Activated CD4-positive, alpha-beta T cell treated with anti-CD3 and anti-CD28 coated beads, Interleukin-2, amount 10 ng/mL, durations not matched to agents 7 days and 5 days (primary cell): ENCODE data around the gene CGNL1. TPM values are rescaled to one million over a fixed set of nuclear protein-coding genes. Genes with fewer than 3 reads are reported as not detected.

Experiments used
- CTCF ChIA-PET: fragments of 350-600 bp; sonication (Branson Sonifier 250); formaldehyde crosslinking; loops from one replicate; lab custom pipeline; 2021; ENCODE audit warnings: antibody characterized with exemption; lab: Charles Lee
- POLR2A ChIA-PET: fragments of 350-600 bp; sonication (Branson Sonifier 250); formaldehyde crosslinking; loops from one replicate; lab custom pipeline; 2021; ENCODE audit warnings: antibody characterized with exemption; lab: Charles Lee
- DNase-seq: peaks from one replicate; pipeline ENCODE4 v3.0.0-alpha.2; 2020
- H3K27ac Mint-ChIP-seq: one replicate; pipeline ENCODE4 v1.8.0; 2021; ENCODE audit warnings: mild to moderate bottlenecking, moderate library complexity, mixed read lengths
- H3K27me3 Mint-ChIP-seq: one replicate; pipeline ENCODE4 v1.8.0; 2021; ENCODE audit warnings: mixed read lengths
- H3K36me3 Mint-ChIP-seq: one replicate; pipeline ENCODE4 v1.8.0; 2021; ENCODE audit warnings: low read depth, mixed read lengths
- H3K4me1 Mint-ChIP-seq: one replicate; pipeline ENCODE4 v1.8.0; 2021; ENCODE audit warnings: mixed read lengths
- H3K4me3 Mint-ChIP-seq: one replicate; pipeline ENCODE4 v1.8.0; 2021; ENCODE audit warnings: mild to moderate bottlenecking, moderate library complexity, mixed read lengths
- H3K9me3 Mint-ChIP-seq: one replicate; pipeline ENCODE4 v1.8.0; 2021; ENCODE audit warnings: mixed read lengths
- total RNA-seq, 2 experiments: library from RNA; stranded (reverse); gene quantifications; one replicate each; pipeline ENCODE4 v1.2.3, GENCODE V29; 2021

Gene CGNL1
- total RNA-seq, 2 experiments from 2014 or later: not detected

DNA sequence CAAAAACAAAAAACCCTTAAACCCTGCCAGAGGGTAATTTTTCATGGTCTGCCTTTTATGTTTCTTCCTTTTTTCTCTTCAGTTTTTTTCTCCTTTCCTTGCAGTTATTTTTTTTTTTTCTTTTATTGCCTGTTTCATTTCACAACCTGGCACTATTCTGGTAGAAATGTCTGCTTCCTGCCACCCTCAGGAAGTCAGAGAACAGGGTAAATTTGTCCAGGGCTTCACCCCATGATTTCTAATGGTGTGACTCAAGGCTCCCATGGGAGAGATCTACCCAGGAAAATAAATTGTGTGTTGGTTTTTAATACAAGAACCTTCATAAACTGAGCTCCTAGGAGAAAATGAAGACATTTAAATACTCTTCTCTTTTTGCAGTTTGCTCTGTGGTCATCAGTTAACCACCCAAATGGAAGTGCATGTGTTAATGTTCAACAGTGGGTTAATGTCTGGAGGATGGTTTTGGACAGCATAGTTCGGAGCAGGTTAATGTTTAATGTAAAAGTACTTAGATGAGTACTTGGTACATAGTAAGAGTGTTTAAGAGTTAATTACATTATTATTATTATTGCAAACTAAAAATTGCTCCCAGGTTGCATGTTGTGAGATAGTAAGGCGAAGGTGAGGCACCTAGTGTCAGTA is 45.9 kb downstream of the CGNL1 start:
- no peak for DNase-seq
- CTCF ChIA-PET: no interaction called here
- no peaks in the 10 kb centered on the region for H3K4me1 Mint-ChIP-seq
- H3K9me3 Mint-ChIP-seq: no peaks in the 10 kb centered on the region
- H3K4me3 Mint-ChIP-seq: no peak overlapping the region
- no peaks in the 10 kb centered on the region for H3K27me3 Mint-ChIP-seq
- POLR2A ChIA-PET: no interaction called here
- H3K36me3 Mint-ChIP-seq: no peaks in the 10 kb centered on the region
- H3K27ac Mint-ChIP-seq: no peak overlapping the region

DNA sequence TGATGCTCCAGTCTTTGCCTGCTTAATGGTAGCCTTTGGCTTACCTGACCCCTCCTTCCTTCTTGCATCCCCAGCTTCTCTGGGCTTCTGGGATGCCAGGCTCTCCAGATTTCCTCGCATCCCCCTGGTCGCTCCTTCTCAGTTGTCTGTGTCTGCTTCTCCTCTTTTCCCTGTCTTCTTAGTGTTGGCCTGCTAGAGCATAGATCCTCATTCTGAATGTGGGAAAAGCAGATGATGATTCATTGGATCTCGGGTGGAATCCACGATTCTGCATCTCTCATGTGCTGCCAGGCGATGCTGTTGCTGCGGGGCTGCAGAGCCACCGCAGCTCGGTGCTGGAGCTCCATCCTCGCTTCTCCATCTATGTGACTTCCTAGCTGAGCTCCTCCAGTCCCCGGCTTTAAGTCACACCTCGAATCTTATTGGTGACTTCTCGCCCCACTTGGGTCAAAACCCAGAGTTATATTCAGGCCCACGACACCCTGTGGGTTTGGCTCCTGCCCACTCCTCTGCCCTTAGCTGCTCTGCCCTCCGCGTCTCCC is 47.4 kb downstream of the CGNL1 start:
- no peaks in the 10 kb centered on the region for H3K4me1 Mint-ChIP-seq
- POLR2A ChIA-PET: no interaction called here
- H3K36me3 Mint-ChIP-seq: no peaks in the 10 kb centered on the region
- H3K27ac Mint-ChIP-seq: no peak overlapping the region
- H3K27me3 Mint-ChIP-seq: no peaks in the 10 kb centered on the region
- no peak overlapping the region for H3K4me3 Mint-ChIP-seq
- no peaks in the 10 kb centered on the region for H3K9me3 Mint-ChIP-seq
- CTCF ChIA-PET: no interaction called here
- no peak for DNase-seq

DNA sequence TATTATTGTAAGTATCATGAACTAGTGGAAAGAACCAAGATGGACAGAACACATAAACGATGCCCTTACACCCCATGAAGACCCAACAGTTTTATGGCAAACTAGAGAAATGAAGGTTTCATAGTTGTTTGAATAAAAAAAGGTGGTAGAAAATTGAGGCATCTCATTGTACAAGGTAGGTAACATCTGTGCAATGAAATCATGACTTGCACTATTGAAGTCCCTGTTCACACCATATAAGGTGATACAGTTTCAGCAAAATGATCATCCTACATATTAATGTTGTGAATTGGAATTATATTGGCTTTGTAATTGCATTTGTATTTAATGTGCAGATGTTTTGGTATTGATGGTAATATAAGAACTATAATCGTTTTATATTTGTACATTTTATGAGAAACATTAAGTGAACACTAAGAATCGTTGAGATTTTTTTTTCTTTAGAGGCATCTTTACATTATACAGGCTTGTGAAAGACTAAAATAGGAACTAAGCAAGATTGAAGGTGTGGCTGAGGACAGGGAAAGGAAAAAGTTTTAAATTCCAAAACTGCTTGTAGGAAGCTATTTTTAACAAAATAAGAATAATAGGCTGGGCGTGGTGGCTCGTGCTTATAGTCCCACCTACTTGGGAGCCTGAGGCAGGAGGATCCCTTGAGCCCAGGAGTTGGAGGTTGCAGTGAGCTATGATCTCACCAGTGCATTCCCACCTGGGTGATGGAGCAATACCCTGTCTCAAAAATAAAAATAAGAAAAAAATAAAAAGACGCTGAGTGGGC is 48.5 kb downstream of the CGNL1 start:
- H3K4me1 Mint-ChIP-seq: no peaks in the 10 kb centered on the region
- ChIA-PET POLR2A (no interaction called here), CTCF (no interaction called here)
- H3K27ac Mint-ChIP-seq: no peak overlapping the region
- no peak for DNase-seq
- no peaks in the 10 kb centered on the region for H3K36me3 Mint-ChIP-seq
- H3K27me3 Mint-ChIP-seq: no peaks in the 10 kb centered on the region
- H3K4me3 Mint-ChIP-seq: no peak overlapping the region
- no peaks in the 10 kb centered on the region for H3K9me3 Mint-ChIP-seq

DNA sequence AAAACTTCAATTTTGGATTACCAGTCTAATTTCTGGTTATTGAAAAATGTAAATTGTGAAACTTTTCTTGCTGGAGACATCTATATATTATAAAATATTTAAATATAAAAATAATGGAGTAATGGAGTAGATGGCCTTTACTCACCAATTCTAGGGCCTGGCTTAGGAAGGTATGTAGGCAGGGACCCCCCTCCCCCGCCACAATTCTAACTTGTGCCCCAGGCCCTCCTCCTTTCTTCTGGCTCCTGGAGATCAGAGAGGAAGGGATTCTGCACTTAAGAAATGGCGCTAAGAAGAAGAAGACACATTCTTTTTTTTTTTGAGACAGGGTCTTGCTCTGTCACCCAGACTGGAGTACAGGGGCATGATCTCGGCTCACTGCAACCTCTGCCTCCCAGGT is 49.5 kb downstream of the CGNL1 start:
- ChIA-PET CTCF (no interaction called here), POLR2A (no interaction called here)
- H3K4me1 Mint-ChIP-seq: no peaks in the 10 kb centered on the region
- H3K36me3 Mint-ChIP-seq: no peaks in the 10 kb centered on the region
- no peak overlapping the region for H3K4me3 Mint-ChIP-seq
- H3K27ac Mint-ChIP-seq: no peak overlapping the region
- H3K27me3 Mint-ChIP-seq: no peaks in the 10 kb centered on the region
- no peak for DNase-seq
- no peaks in the 10 kb centered on the region for H3K9me3 Mint-ChIP-seq

DNA sequence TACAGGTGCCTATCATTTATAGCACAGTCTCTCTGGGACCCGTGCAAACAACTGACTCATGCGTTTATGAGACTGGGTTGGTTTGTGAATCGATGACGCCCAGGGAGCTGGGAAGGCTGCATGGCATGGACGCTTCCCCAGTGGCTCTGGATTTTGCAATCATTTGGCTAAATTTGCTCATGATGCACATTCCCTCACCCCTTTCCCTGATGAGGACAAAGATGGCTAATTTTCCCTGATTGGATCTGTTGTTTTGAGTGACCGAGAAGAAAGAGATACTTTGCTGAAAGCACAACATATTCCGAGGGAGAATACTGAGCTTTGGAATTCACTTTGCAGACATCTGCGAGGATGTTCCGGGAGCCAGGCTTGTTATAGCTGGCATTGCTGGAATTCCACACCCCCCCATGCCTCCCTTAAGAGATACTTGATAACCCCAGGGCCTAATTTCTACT is 51.1 kb downstream of the CGNL1 start:
- H3K27ac Mint-ChIP-seq: no peak overlapping the region
- no peaks in the 10 kb centered on the region for H3K27me3 Mint-ChIP-seq
- ChIA-PET POLR2A (no interaction called here), CTCF (no interaction called here)
- DNase-seq: no peak
- no peaks in the 10 kb centered on the region for H3K9me3 Mint-ChIP-seq
- H3K4me3 Mint-ChIP-seq: no peak overlapping the region
- no peaks in the 10 kb centered on the region for H3K36me3 Mint-ChIP-seq
- no peaks in the 10 kb centered on the region for H3K4me1 Mint-ChIP-seq

DNA sequence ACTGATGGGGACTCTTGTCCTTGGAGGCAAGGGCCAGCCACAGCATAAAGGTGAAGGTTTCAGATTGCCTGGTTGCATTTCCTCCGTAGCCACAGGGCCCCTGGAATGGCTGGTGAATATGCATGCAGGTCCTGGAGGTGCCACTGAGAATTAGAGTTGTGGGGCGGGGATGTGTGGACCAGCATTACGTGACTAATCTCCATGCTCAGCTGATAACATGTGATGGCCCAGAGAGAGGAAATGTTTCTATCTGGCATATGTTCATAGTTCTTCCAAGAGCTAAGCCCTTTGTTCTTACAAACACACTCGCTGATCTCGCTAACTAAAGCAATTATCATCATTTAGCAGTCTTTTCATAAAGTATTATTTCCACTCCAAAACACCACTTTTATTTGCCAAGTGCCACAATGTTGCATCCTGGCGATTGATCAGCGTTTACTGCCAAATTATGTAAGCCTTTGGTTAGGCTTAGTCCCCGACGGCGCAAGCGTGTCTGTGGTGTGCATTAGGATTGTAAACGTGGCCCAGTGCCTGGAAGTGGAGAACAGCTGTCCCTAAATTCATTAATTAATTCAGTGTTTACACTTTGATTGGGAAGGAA is 55.9 kb downstream of the CGNL1 start:
- ChIA-PET POLR2A (no interaction called here), CTCF (no interaction called here)
- Mint-ChIP-seq H3K27ac (no peak overlapping the region), H3K27me3 (peaks cover 18% of the 10 kb centered on the region), H3K4me1 (no peaks in the 10 kb centered on the region), H3K9me3 (no peaks in the 10 kb centered on the region), H3K4me3 (no peak overlapping the region), H3K36me3 (no peaks in the 10 kb centered on the region)
- no peak for DNase-seq

DNA sequence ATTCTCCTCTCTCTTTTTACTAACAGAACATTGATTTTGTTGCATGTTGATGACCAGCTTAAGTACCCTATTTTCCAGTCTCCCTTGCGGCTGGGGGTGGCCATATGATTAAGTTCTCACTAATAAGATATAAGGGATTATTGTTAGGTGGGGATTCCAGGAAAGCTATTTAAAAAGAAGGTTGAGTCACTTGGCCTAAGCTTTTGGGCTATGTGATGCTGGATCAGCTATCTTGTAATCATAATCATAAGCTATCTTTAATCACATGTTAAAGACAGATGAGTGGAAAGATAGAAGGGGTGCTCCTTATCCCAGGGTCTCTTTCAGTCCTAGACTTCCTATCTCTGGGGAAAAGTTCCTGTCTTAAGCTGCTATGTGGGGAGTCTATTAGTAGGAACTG is 59.9 kb downstream of the CGNL1 start:
- ChIA-PET POLR2A (no interaction called here), CTCF (no interaction called here)
- no peak overlapping the region for H3K4me3 Mint-ChIP-seq
- H3K4me1 Mint-ChIP-seq: no peaks in the 10 kb centered on the region
- DNase-seq: no peak
- no peaks in the 10 kb centered on the region for H3K9me3 Mint-ChIP-seq
- H3K27me3 Mint-ChIP-seq: peaks cover 18% of the 10 kb centered on the region
- H3K27ac Mint-ChIP-seq: no peak overlapping the region
- no peaks in the 10 kb centered on the region for H3K36me3 Mint-ChIP-seq

DNA sequence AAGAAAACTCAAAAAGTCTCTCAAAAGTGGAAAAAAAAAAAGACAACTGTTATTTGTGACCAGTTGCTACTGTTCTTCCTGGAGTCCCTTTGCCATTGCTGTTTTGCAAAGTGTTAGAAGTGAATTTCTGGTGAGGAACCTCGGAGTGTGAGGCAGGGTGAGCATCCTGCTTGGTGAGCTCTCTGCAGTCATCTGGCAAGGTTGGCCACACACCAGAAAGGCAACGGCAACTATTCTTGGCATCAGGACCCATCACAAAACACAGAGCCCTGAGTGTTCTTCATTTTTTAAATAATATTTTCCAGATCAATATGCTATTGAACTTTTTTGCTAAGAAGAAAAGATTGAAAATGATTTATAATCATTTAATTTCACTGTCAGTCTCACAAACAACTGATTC is 60.7 kb downstream of the CGNL1 start:
- Mint-ChIP-seq H3K36me3 (no peaks in the 10 kb centered on the region), H3K9me3 (no peaks in the 10 kb centered on the region), H3K27ac (no peak overlapping the region), H3K4me3 (no peak overlapping the region), H3K4me1 (no peaks in the 10 kb centered on the region), H3K27me3 (peaks cover 18% of the 10 kb centered on the region)
- CTCF ChIA-PET: interaction anchor here (0.6 to 0.7 kb wide), 2 partner anchors 435 to 1772 kb away, joined by 3 to 4 read pairs; no protein-coding TSS in a partner anchor
- no peak for DNase-seq
- POLR2A ChIA-PET: no interaction called here

DNA sequence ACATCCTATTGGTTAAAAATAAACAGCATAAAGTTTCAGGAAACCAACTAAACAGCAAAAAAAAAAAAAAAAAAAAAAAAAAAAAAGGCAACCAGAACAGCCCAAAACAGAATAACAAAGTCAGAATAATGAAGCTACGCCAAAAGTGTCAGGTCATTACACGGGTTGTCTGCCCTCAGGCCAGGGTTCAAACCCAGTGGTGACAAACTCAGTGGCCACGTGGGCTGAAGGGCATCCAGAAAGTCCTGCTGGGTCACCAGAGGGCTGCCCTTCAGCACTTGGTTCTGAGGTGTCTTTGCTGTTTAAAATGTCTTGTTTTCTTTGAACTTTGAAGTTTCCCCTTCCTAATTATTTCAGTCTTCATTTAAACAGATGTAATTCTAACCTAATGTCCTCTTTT is 61.3 kb downstream of the CGNL1 start:
- Mint-ChIP-seq H3K27ac (no peak overlapping the region), H3K4me3 (no peak overlapping the region), H3K27me3 (peaks cover 18% of the 10 kb centered on the region), H3K9me3 (no peaks in the 10 kb centered on the region), H3K4me1 (no peaks in the 10 kb centered on the region), H3K36me3 (no peaks in the 10 kb centered on the region)
- ChIA-PET POLR2A (no interaction called here), CTCF (interaction anchor here (0.7 kb wide), 1 partner anchor 434 kb away, joined by 4 read pairs; no protein-coding TSS in a partner anchor)
- no peak for DNase-seq

DNA sequence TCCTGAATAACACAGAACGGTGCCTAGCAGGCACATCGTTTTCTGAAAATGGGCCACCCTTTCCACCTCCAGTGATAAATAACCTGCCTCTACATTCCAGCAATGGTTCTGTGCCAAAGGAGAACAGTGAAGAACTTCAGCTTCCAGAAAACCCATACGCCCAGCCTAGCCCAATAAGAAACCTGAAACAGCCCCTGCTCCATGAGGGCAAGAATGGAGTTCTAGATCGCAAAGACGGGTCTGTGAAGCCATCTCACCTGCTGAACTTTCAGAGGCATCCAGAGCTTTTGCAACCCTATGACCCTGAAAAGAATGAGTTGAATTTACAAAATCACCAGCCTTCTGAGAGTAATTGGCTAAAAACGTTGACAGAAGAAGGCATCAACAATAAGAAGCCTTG is 61.9 kb downstream of the CGNL1 start:
- Mint-ChIP-seq H3K9me3 (no peaks in the 10 kb centered on the region), H3K4me1 (no peaks in the 10 kb centered on the region), H3K27me3 (peaks cover 18% of the 10 kb centered on the region), H3K36me3 (no peaks in the 10 kb centered on the region), H3K4me3 (no peak overlapping the region), H3K27ac (no peak overlapping the region)
- POLR2A ChIA-PET: no interaction called here
- CTCF ChIA-PET: no interaction called here
- no peak for DNase-seq

DNA sequence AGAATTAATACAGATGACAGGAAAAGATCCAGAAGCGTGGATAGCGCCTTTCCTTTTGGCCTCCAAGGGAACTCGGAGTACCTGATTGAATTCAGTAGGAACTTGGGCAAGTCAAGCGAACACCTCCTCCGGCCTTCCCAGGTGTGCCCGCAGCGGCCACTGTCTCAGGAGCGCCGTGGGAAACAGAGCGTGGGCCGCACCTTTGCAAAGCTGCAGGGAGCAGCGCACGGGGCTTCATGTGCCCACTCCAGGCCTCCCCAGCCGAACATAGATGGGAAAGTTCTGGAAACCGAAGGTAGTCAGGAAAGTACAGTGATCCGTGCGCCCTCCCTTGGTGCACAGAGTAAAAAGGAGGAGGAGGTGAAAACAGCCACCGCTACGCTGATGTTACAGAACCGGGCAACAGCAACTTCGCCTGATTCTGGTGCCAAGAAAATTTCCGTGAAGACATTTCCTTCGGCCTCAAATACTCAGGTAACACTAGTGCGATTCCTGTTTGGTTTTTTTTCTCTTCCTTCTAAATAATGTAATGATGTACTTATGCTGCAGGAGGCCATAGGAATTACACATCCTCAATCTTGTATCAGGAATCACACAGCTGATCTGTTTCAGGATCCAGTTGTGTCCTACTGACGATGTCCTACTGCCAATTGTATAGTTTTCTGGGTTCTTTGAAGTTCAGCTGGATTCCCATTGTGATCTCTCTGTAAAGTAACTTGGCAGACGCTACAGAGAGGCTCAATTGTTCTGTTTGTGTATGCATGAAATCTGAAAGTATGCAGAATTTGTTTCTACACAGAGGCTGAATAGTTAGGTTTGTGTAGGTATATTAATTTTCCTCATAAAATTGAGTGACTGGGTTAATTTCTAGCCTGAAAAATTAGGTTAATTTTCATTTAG is 63.1 kb downstream of the CGNL1 start:
- CTCF ChIA-PET: interaction anchor here (0.6 kb wide), 1 partner anchor 9 kb away, joined by 3 read pairs; no protein-coding TSS in a partner anchor
- H3K4me3 Mint-ChIP-seq: no peak overlapping the region
- POLR2A ChIA-PET: no interaction called here

DNA sequence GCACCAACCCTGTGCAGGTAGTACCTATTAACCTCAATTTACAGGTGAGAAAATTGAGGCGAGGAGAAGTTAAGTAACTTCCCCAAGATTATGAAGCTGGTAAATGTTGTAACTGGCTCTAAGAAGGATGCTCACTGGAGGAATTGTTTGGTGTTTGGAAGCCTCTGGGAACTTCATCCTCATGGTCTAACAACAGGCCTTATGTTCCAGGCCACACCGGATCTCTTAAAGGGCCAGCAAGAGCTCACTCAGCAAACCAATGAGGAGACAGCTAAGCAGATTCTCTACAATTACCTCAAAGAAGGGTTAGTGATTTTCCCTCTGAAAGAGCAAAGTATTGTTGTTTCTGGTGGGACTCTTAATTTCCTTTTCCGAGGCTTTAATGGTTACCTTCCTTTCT is 63.9 kb downstream of the CGNL1 start:
- ChIA-PET POLR2A (no interaction called here), CTCF (interaction anchor here (0.6 kb wide), 1 partner anchor 9 kb away, joined by 3 read pairs; no protein-coding TSS in a partner anchor)
- Mint-ChIP-seq H3K9me3 (no peaks in the 10 kb centered on the region), H3K27ac (no peak overlapping the region), H3K4me1 (no peaks in the 10 kb centered on the region), H3K36me3 (no peaks in the 10 kb centered on the region), H3K4me3 (no peak overlapping the region), H3K27me3 (peaks cover 11% of the 10 kb centered on the region)
- no peak for DNase-seq

More for the DNA sequence above, 63.1 kb downstream of the CGNL1 start:
- Mint-ChIP-seq H3K27ac (no peak overlapping the region), H3K9me3 (no peaks in the 10 kb centered on the region), H3K36me3 (no peaks in the 10 kb centered on the region), H3K27me3 (peaks cover 15% of the 10 kb centered on the region), H3K4me1 (no peaks in the 10 kb centered on the region)
- DNase-seq: no peak
